NB4 (cell line): ENCODE data around the gene GRB10.

ENCODE experiments used
- MYC ChIP-seq: IDR thresholded peaks from 2 replicates; pipeline ENCODE4 v1.6.1; 2011; ENCODE audit warnings: low read depth, low read length
- POLR2A ChIP-seq: IDR thresholded peaks from 2 replicates; pipeline ENCODE4 v1.6.1; 2011; ENCODE audit warnings: mild to moderate bottlenecking; ENCODE audit not compliant: insufficient read length; ENCODE audit errors: extremely low read depth
- TF ChIP-seq, protein P1 (sequence below): IDR thresholded peaks from one replicate; pipeline ENCODE4 v1.5.1; 2012; ENCODE audit warnings: low read depth, low read length
- TF ChIP-seq, protein P2 (sequence below): IDR thresholded peaks from 2 replicates; pipeline ENCODE4 v1.6.1; 2011; ENCODE audit warnings: low read depth, low read length

DNA sequence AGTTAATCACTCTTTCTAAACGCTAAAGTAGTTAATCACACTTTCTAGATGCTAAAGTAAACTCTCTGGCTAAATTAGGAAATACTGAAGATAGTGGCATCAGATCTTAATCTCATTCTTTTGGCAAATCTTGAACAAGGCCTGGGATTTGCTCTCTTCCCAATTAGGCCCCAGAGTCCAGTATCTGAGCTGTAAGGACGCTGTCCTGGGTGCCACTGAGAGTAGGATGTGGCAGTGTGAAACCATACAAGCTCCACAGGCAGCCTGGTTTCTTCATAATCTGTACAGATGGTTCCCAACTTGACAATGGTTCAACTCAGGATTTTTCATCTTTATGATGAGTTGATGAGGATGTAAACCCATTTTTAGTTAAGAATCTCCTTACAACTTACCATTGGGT lies 36.9 kb downstream of the GRB10 start:
- TF ChIP-seq MYC (no peak), POLR2A (no peak)
- TF ChIP-seq, protein P1, sequence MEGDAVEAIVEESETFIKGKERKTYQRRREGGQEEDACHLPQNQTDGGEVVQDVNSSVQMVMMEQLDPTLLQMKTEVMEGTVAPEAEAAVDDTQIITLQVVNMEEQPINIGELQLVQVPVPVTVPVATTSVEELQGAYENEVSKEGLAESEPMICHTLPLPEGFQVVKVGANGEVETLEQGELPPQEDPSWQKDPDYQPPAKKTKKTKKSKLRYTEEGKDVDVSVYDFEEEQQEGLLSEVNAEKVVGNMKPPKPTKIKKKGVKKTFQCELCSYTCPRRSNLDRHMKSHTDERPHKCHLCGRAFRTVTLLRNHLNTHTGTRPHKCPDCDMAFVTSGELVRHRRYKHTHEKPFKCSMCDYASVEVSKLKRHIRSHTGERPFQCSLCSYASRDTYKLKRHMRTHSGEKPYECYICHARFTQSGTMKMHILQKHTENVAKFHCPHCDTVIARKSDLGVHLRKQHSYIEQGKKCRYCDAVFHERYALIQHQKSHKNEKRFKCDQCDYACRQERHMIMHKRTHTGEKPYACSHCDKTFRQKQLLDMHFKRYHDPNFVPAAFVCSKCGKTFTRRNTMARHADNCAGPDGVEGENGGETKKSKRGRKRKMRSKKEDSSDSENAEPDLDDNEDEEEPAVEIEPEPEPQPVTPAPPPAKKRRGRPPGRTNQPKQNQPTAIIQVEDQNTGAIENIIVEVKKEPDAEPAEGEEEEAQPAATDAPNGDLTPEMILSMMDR: no peak
- TF ChIP-seq, protein P2, sequence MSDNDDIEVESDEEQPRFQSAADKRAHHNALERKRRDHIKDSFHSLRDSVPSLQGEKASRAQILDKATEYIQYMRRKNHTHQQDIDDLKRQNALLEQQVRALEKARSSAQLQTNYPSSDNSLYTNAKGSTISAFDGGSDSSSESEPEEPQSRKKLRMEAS: no peak
